Spleen (tissue), 11 donors: ENCODE measurements around the gene MATR3. TPM values are rescaled to one million over a fixed set of nuclear protein-coding genes. Genes with fewer than 3 reads are reported as not detected.

Experiments used
- DNase-seq: peaks from one replicate; pipeline ENCODE4 v3.0.0-alpha.2; 2020
- H3K27ac ChIP-seq, 8 donors: fragments of 200-600 bp; sonication (generic) in 7 of 8; 1 replicate in 4 of 8; 2 replicates in 4 of 8; pipeline versions ENCODE4 v1.5.0 to v1.8.0; 2016 to 2021; ENCODE audit warnings: inconsistent platforms in 4 of 8, mild to moderate bottlenecking in 4 of 8, moderate library complexity in 1 of 8
- H3K27me3 ChIP-seq, 7 donors: fragments of 200-600 bp; sonication (generic) in 6 of 7; replicated peaks in 1 of 7; 1 replicate in 4 of 7; 2 replicates in 3 of 7; pipeline versions ENCODE4 v1.5.0 to v1.8.0; 2016 to 2021; ENCODE audit warnings: inconsistent platforms in 3 of 7, mild to moderate bottlenecking in 1 of 7
- H3K36me3 ChIP-seq, 6 donors: fragments of 200-600 bp; sonication (generic) in 5 of 6; 1 replicate in 4 of 6; 2 replicates in 2 of 6; pipeline versions ENCODE4 v1.5.0 to v1.8.0; 2016 to 2021; ENCODE audit warnings: inconsistent platforms in 2 of 6
- H3K4me1 ChIP-seq, 6 donors: fragments of 200-600 bp; sonication (generic) in 5 of 6; 1 replicate in 3 of 6; 2 replicates in 3 of 6; pipeline versions ENCODE4 v1.5.0 to v1.8.0; 2016 to 2021; ENCODE audit warnings: inconsistent platforms in 3 of 6
- H3K4me3 ChIP-seq, 8 donors: fragments of 200-600 bp; sonication (generic) in 7 of 8; 1 replicate in 4 of 8; 2 replicates in 4 of 8; pipeline versions ENCODE4 v1.5.0 to v1.8.0; 2016 to 2021; ENCODE audit warnings: inconsistent platforms in 4 of 8, mild to moderate bottlenecking in 4 of 8, moderate library complexity in 2 of 8
- H3K9me3 ChIP-seq, 8 donors: fragments of 200-600 bp; sonication (generic) in 7 of 8; 1 replicate in 4 of 8; 2 replicates in 4 of 8; pipeline versions ENCODE4 v1.5.0 to v1.8.0; 2016 to 2021; ENCODE audit warnings: inconsistent platforms in 4 of 8
- CTCF ChIP-seq, 11 experiments: fragments of 200-600 bp in 7 of 11; fragments of 450-650 bp in 4 of 11; sonication (generic) in 4 of 11; IDR thresholded peaks in 8 of 11; conservative IDR thresholded peaks in 3 of 11; 1 replicate in 7 of 11; 2 replicates in 4 of 11; pipeline versions ENCODE4 v1.4.0 to v1.8.0; 2016 to 2021; ENCODE audit warnings: antibody characterized with exemption in 11 of 11, inconsistent platforms in 4 of 11, mild to moderate bottlenecking in 1 of 11
- POLR2A ChIP-seq, 3 donors: fragments of 450-650 bp; IDR thresholded peaks; one replicate each; pipeline ENCODE4 v1.5.1; 2017; ENCODE audit warnings: antibody characterized with exemption in 3 of 3, mild to moderate bottlenecking in 1 of 3
- POLR2AphosphoS5 ChIP-seq, 3 donors: sonication (generic); formaldehyde crosslinking; IDR thresholded peaks; one replicate each; pipeline ENCODE4 v1.5.1; 2017; ENCODE audit warnings: antibody characterized with exemption in 3 of 3
- WGBS, 5 donors: extraction: QIAGEN DNeasy Blood & Tissue Kit in 3 of 5; methylation state at CpG; one replicate each; pipeline versions ENCODE4 v1.1.5 to v1.1.7; 2013 to 2018; 5-methylcytosine and 5-hydroxymethylcytosine counted together
- intact Hi-C: fragments of 100-400 bp; cut with DNase I; formaldehyde crosslinking; loops from one replicate; pipeline ENCODE4 v1.15.0; 2023; ENCODE audit warnings: low total_unique reads
- polyA plus RNA-seq, 3 donors: library from polyadenylated mRNA; stranded (reverse); fragments of 200-250 nt; gene quantifications; one replicate each; pipeline ENCODE4 v1.2.1, GENCODE V29; 2013
- total RNA-seq, 7 donors: library from RNA; depleted of rRNA in 3 of 7; stranded (reverse); fragments of >200 nt in 3 of 7; fragmentation: NEBNext Ultra II Directional in 4 of 7; extraction: Animal tissue kit (Norgen Biotek cat#: 25700) in 4 of 7; gene quantifications; one replicate each; pipeline versions ENCODE4 v1.1.0 to v1.2.1, GENCODE V29; 2016 to 2021
- donor health status: healthy with polysubstance abuse.
- donor health status: DM: no; HTN: no; CAD: no; lungs with moderate emphysema.
- donor health status: DM: no; HTN: no; CAD: no.
- donor health status: Bipolar disorder and iron deficiency.
- donor health status: healthy.
- donor health status: DM: no; HTN: no; CAD: no.
- donor health status: DM: yes; HTN: yes; CAD: no.

Gene MATR3
- total and polyA plus RNA-seq, 10 donors, result 114 to 251 (median 206) TPM

- Histone ChIP-seq H3K27ac (no peak overlapping the region), H3K4me1 (no peaks in the 10 kb centered on the region), H3K36me3 (no peaks in the 10 kb centered on the region), H3K27me3 (no peaks in the 10 kb centered on the region), H3K4me3 (no peak overlapping the region), H3K9me3 (no peaks in the 10 kb centered on the region)
- intact Hi-C loops, result no loop called here
- TF ChIP-seq CTCF (IDR thresholded peaks at IDR 0.05 in 8 of 11, conservative IDR thresholded peaks at IDR 0.05 in 3 of 11) (no peak), POLR2AphosphoS5 (IDR thresholded peaks at IDR 0.05) (no peak), POLR2A (IDR thresholded peaks at IDR 0.05) (no peak)
- DNase-seq, result no peak
- WGBS, 5 donors, result 82 to 97% (median 87%) methylated on average over 5 of the region's 5 CpGs
Observed at GRCh38 chr5:139256820-139257219, 36.7 kb upstream of the MATR3 start.

- Histone ChIP-seq H3K4me1 (peaks cover 0 to 21% (median 8%) of the 10 kb centered on the region in 6 donors), H3K27me3 (no peaks in the 10 kb centered on the region), H3K9me3 (no peaks in the 10 kb centered on the region), H3K4me3 (no peak overlapping the region), H3K36me3 (no peaks in the 10 kb centered on the region), H3K27ac (no peak overlapping the region)
- WGBS, 5 donors, result 41 to 59% (median 47%) methylated on average over 6 of the region's 6 CpGs
- no peak for DNase-seq
- intact Hi-C loops, result no loop called here
- TF ChIP-seq CTCF (IDR thresholded peaks at IDR 0.05 in 8 of 11, conservative IDR thresholded peaks at IDR 0.05 in 3 of 11) (no peak), POLR2AphosphoS5 (IDR thresholded peaks at IDR 0.05) (no peak), POLR2A (IDR thresholded peaks at IDR 0.05) (no peak)
Observed at GRCh38 chr5:139262059-139262741, 31.3 kb upstream of the MATR3 start.

GRCh38 chr5:139262742-139263445 lies 30.6 kb upstream of the MATR3 start:
- H3K36me3 ChIP-seq, result no peaks in the 10 kb centered on the region
- intact Hi-C loops, result no loop called here
- H3K27me3 ChIP-seq, result no peaks in the 10 kb centered on the region
- H3K4me1 ChIP-seq, result peaks cover 0 to 28% (median 11%) of the 10 kb centered on the region in 6 donors
- no peak overlapping the region for H3K4me3 ChIP-seq
- peak overlapping the region in 1 of 8 donors; percentile 24 for H3K27ac ChIP-seq
- 33 to 40% (median 37%) methylated on average over 8 of the region's 8 CpGs for WGBS, 5 donors
- TF ChIP-seq POLR2AphosphoS5 (IDR thresholded peaks at IDR 0.05), result peak; percentile 44 to 61 (median 59)
- TF ChIP-seq CTCF (IDR thresholded peaks at IDR 0.05 in 8 of 11, conservative IDR thresholded peaks at IDR 0.05 in 3 of 11), result peak; percentile 23 to 90 (median 76)
- no peak for TF ChIP-seq POLR2A (IDR thresholded peaks at IDR 0.05)
- DNase-seq, result peak; percentile 87
- H3K9me3 ChIP-seq, result no peaks in the 10 kb centered on the region

DNA sequence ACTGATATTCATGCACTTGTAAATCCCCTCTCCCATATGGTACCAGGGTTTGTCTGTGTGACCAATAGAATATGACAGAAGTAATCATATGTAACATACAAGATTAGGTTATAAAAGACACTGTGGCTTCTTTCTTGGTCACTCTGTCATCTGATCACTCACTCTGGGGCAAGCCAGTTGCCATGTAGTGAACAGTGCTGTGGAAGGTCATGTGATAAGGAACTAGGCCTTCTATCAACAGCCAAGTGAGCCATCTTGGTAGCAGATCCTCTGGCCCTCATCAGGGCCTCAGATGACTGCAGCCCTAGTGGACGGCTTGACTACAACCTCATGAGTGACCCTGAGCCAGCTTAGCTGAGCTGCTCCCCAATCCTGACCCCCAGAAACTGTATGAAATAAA lies 30.0 kb upstream of the MATR3 start:
- intact Hi-C loops, result no loop called here

More for the DNA sequence above, 30.0 kb upstream of the MATR3 start:
- no peaks in the 10 kb centered on the region for H3K27me3 ChIP-seq
- 56 to 100% (median 92%) methylated on average over 1 of the region's 1 CpG for WGBS, 5 donors
- H3K36me3 ChIP-seq, result no peaks in the 10 kb centered on the region
- DNase-seq, result no peak
- no peaks in the 10 kb centered on the region for H3K9me3 ChIP-seq
- H3K4me1 ChIP-seq, result peaks cover 0 to 35% (median 17%) of the 10 kb centered on the region in 6 donors
- TF ChIP-seq POLR2A (IDR thresholded peaks at IDR 0.05) (no peak), CTCF (IDR thresholded peaks at IDR 0.05 in 8 of 11, conservative IDR thresholded peaks at IDR 0.05 in 3 of 11) (no peak), POLR2AphosphoS5 (IDR thresholded peaks at IDR 0.05) (no peak)
- H3K4me3 ChIP-seq, result no peak overlapping the region
- no peak overlapping the region for H3K27ac ChIP-seq
